ENCODE data around the gene FEM1A. TPM values are rescaled to one million over a fixed set of nuclear protein-coding genes. Genes with fewer than 3 reads are reported as not detected.

The FEM1A gene
- total RNA-seq, 1 experiment from 2014 or later = 17.7 TPM

DNA sequence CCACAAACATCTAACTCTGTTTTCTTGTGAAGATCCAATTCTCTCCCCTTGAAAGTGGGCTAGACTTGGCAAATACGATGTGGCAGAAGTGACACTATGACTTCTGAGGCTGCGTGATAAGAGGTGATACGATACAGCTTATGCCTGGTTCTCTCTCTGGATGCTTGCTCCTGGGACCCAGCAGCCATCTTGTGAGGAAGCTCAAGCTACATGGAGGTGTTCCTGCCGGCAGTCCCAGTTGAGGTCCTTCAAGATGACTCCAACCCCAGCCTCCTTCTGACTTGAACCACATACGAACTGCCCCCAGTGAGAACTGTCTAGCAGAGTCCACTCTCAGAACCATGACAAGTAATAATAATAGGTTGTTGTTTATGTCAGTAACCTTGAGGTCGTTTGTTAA, 10.7 kb upstream of the FEM1A start:
- H3K79me2 ChIP-seq (ENCODE audit: insufficient read depth, low read length) = no peaks in the 10 kb centered on the region
- no peaks in the 10 kb centered on the region for H3K27me3 ChIP-seq (ENCODE audit: insufficient read depth, low read length)
- ChIA-PET POLR2A (no interaction called here), RAD21 (ENCODE audit: low non-redundant PET in 1 of 2, low total read pairs in 2 of 2, uncharacterized antibody in 2 of 2, unreplicated experiment in 2 of 2) (no interaction called here), CTCF (no interaction called here)
- no peak overlapping the region for H3K4me3 ChIP-seq (replicated peaks in 1 of 2; ENCODE audit: low read depth in 1 of 2, low read length in 2 of 2)
- no peak for ATAC-seq
- no peak overlapping the region for H2AFZ ChIP-seq (ENCODE audit: low read depth, low read length, poor library complexity, severe bottlenecking)
- no peaks in the 10 kb centered on the region for H3K36me3 ChIP-seq (ENCODE audit: control insufficient read depth in 1 of 2, insufficient read depth in 2 of 2, low read length in 2 of 2)
- H3K9me2 ChIP-seq (ENCODE audit: insufficient read depth) = no peaks in the 10 kb centered on the region
- intact Hi-C loops (cut with micrococcal nuclease) = no loop called here
- no peak for DNase-seq (ENCODE audit: low read depth, low spot score)
- H3K27ac ChIP-seq (ENCODE audit: low read depth, low read length) = no peak overlapping the region
- TF ChIP-seq POLR2AphosphoS5 (IDR thresholded peaks at IDR 0.05; ENCODE audit: low read depth, low read length) = no peak
- TF ChIP-seq FOSL1 (IDR thresholded peaks at IDR 0.05; ENCODE audit: low read depth) = no peak
- TF ChIP-seq RAD21 (IDR thresholded peaks at IDR 0.05; ENCODE audit: low read depth) = no peak
- TF ChIP-seq SIN3A (IDR thresholded peaks at IDR 0.05; ENCODE audit: low read depth) = no peak
- TF ChIP-seq, protein P1, sequence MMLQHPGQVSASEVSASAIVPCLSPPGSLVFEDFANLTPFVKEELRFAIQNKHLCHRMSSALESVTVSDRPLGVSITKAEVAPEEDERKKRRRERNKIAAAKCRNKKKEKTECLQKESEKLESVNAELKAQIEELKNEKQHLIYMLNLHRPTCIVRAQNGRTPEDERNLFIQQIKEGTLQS (IDR thresholded peaks at IDR 0.05) = no peak
- TF ChIP-seq SP1 (IDR thresholded peaks at IDR 0.05; ENCODE audit: low read depth) = no peak
- no peak for TF ChIP-seq ZFX (IDR thresholded peaks at IDR 0.05)
- no peak for TF ChIP-seq EGR1 (IDR thresholded peaks at IDR 0.05; ENCODE audit: low read depth)
- TF ChIP-seq EZH2phosphoT487 (IDR thresholded peaks at IDR 0.05; ENCODE audit: borderline replicate concordance) = no peak
- TF ChIP-seq, protein P2, sequence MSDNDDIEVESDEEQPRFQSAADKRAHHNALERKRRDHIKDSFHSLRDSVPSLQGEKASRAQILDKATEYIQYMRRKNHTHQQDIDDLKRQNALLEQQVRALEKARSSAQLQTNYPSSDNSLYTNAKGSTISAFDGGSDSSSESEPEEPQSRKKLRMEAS (IDR thresholded peaks at IDR 0.05) = no peak
- TF ChIP-seq TCF7L2 (IDR thresholded peaks at IDR 0.05; ENCODE audit: borderline replicate concordance, extremely low read depth, insufficient read depth, insufficient read length) = no peak
- TF ChIP-seq JUND (IDR thresholded peaks at IDR 0.05) = no peak
- TF ChIP-seq CEBPB (IDR thresholded peaks at IDR 0.05; ENCODE audit: low read depth) = no peak
- H4K20me1 ChIP-seq (ENCODE audit: insufficient read depth) = no peaks in the 10 kb centered on the region
- no peak overlapping the region for H3K4me2 ChIP-seq (ENCODE audit: low read length)
- H3K4me1 ChIP-seq (ENCODE audit: control insufficient read depth in 1 of 2, insufficient read depth in 2 of 2, low read length in 2 of 2) = peaks cover under 1 to 6% of the 10 kb centered on the region in 2 experiments; a peak in 3 of 4 replicates
- peaks cover 0 to 5% of the 10 kb centered on the region in 2 experiments; a peak in 1 of 4 replicates for H3K9me3 ChIP-seq (ENCODE audit: control insufficient read depth in 1 of 2, insufficient read depth in 1 of 2, low read depth in 1 of 2, low read length in 2 of 2)
- no TSS peak for BruUV-seq (replicated peaks)
- H3K9ac ChIP-seq (ENCODE audit: low read length) = no peak overlapping the region

- POLR2A ChIA-PET = no interaction called here
- TF ChIP-seq CTCF (IDR thresholded peaks at IDR 0.05 in 2 of 3, conservative IDR thresholded peaks at IDR 0.05 in 1 of 3; ENCODE audit: borderline replicate concordance in 1 of 3, insufficient read depth in 1 of 3, low read depth in 2 of 3, low read length in 2 of 3) (no peak), CEBPB (IDR thresholded peaks at IDR 0.05; ENCODE audit: low read depth) (no peak), JUND (IDR thresholded peaks at IDR 0.05) (no peak), TCF7L2 (IDR thresholded peaks at IDR 0.05; ENCODE audit: borderline replicate concordance, extremely low read depth, insufficient read depth, insufficient read length) (no peak), ZNF274 (IDR thresholded peaks at IDR 0.05; ENCODE audit: low read depth, low read length) (no peak), REST (IDR thresholded peaks at IDR 0.05; ENCODE audit: low read depth) (no peak)
- TF ChIP-seq, protein P2 (IDR thresholded peaks at IDR 0.05) = no peak
Measured at GRCh38 chr19:4781801-4782200, 9.7 kb upstream of the FEM1A start.

More at GRCh38 chr19:4781801-4782200, 9.7 kb upstream of the FEM1A start:
- ChIA-PET RAD21 (ENCODE audit: low non-redundant PET in 1 of 2, low total read pairs in 2 of 2, uncharacterized antibody in 2 of 2, unreplicated experiment in 2 of 2) (no interaction called here), CTCF (interaction anchor here (1.6 kb wide), 1 partner anchor 9 kb away, joined by 14 read pairs; the partner anchor contains the start of gene FEM1A)
- peaks cover 5 to 6% of the 10 kb centered on the region in 2 experiments; a peak in 3 of 4 replicates for H3K4me1 ChIP-seq (ENCODE audit: control insufficient read depth in 1 of 2, insufficient read depth in 2 of 2, low read length in 2 of 2)
- H3K27ac ChIP-seq (ENCODE audit: low read depth, low read length) = no peak overlapping the region
- H4K20me1 ChIP-seq (ENCODE audit: insufficient read depth) = no peaks in the 10 kb centered on the region
- H3K9ac ChIP-seq (ENCODE audit: low read length) = no peak overlapping the region
- intact Hi-C loops (cut with micrococcal nuclease) = no loop called here
- H3K4me3 ChIP-seq (replicated peaks in 1 of 2; ENCODE audit: low read depth in 1 of 2, low read length in 2 of 2) = no peak overlapping the region
- no peaks in the 10 kb centered on the region for H3K36me3 ChIP-seq (ENCODE audit: control insufficient read depth in 1 of 2, insufficient read depth in 2 of 2, low read length in 2 of 2)
- BruUV-seq (replicated peaks) = no TSS peak
- no peaks in the 10 kb centered on the region for H3K9me2 ChIP-seq (ENCODE audit: insufficient read depth)
- no peak overlapping the region for H3K4me2 ChIP-seq (ENCODE audit: low read length)
- no peak for DNase-seq (ENCODE audit: low read depth, low spot score)
- no peak for ATAC-seq
- H2AFZ ChIP-seq (ENCODE audit: low read depth, low read length, poor library complexity, severe bottlenecking) = no peak overlapping the region
- H3K79me2 ChIP-seq (ENCODE audit: insufficient read depth, low read length) = no peaks in the 10 kb centered on the region
- H3K9me3 ChIP-seq (ENCODE audit: control insufficient read depth in 1 of 2, insufficient read depth in 1 of 2, low read depth in 1 of 2, low read length in 2 of 2) = peaks cover 0 to 5% of the 10 kb centered on the region in 2 experiments; a peak in 1 of 4 replicates
- no peaks in the 10 kb centered on the region for H3K27me3 ChIP-seq (ENCODE audit: insufficient read depth, low read length)
